A673 (cell line): ENCODE results near the gene S100A12. TPM values are rescaled to one million over a fixed set of nuclear protein-coding genes. Genes with fewer than 3 reads are reported as not detected.

Source experiments
- BruUV-seq: library from RNA; stranded (reverse); fragments of 400-500 nt; replicated peaks from 2 replicates; lab custom pipeline; 2021; lab: Mats Ljungman, UMichigan
- CTCF ChIA-PET: fragments of 300-600 bp; sonication (Branson Sonifier 250); formaldehyde crosslinking; loops from one replicate; lab custom pipeline; 2022; ENCODE audit warnings: antibody characterized with exemption; lab: Charles Lee
- POLR2A ChIA-PET: fragments of 300-600 bp; sonication (Branson Sonifier 250); formaldehyde crosslinking; loops from one replicate; lab custom pipeline; 2022; ENCODE audit warnings: antibody characterized with exemption; ENCODE audit not compliant: low non-redundant PET; lab: Charles Lee
- DNase-seq: peaks from one replicate; pipeline ENCODE4 v3.0.0-alpha.2; 2015; ENCODE audit warnings: low spot score
- H3K27ac ChIP-seq: fragments of 200-600 bp; sonication (generic); 2 replicates; pipeline ENCODE4 v1.5.1; 2016; ENCODE audit warnings: mixed run types, low read depth, mild to moderate bottlenecking, mixed read lengths, antibody characterized with exemption, low read length; ENCODE audit not compliant: poor library complexity, severe bottlenecking
- H3K27me3 ChIP-seq: fragments of 200-600 bp; sonication (generic); replicated peaks from 2 replicates; pipeline ENCODE4 v1.6.1; 2017; ENCODE audit warnings: mixed run types, low read depth, mild to moderate bottlenecking, mixed read lengths, antibody characterized with exemption, low read length; ENCODE audit not compliant: insufficient read depth, poor library complexity
- H3K36me3 ChIP-seq: fragments of 200-600 bp; sonication (generic); 2 replicates; pipeline ENCODE4 v1.6.1; 2016; ENCODE audit warnings: mixed run types, mild to moderate bottlenecking, mixed read lengths, antibody characterized with exemption, low read length; ENCODE audit not compliant: insufficient read depth, poor library complexity, severe bottlenecking
- H3K4me1 ChIP-seq: fragments of 200-600 bp; sonication (generic); 2 replicates; pipeline ENCODE4 v1.6.1; 2017; ENCODE audit warnings: mixed run types, mild to moderate bottlenecking, mixed read lengths, antibody characterized with exemption, low read length; ENCODE audit not compliant: insufficient read depth, poor library complexity, severe bottlenecking
- H3K4me3 ChIP-seq: fragments of 200-600 bp; sonication (generic); 2 replicates; pipeline ENCODE4 v1.5.1; 2016; ENCODE audit warnings: low read depth, mixed run types, mild to moderate bottlenecking, mixed read lengths, low read length; ENCODE audit not compliant: poor library complexity, severe bottlenecking
- H3K9me3 ChIP-seq: fragments of 200-600 bp; sonication (generic); 2 replicates; pipeline ENCODE4 v1.6.1; 2016; ENCODE audit warnings: mixed run types, low read depth, mild to moderate bottlenecking, mixed read lengths, antibody characterized with exemption, low read length; ENCODE audit not compliant: poor library complexity, severe bottlenecking
- CTCF ChIP-seq: fragments of 300-800, 200-600 bp; sonication (generic); conservative IDR thresholded peaks from 2 replicates; pipeline ENCODE4 v1.5.1; 2017; ENCODE audit warnings: low read depth, mild to moderate bottlenecking, antibody characterized with exemption, low read length, moderate library complexity, mixed read lengths
- EZH2 ChIP-seq: fragments of 200-600 bp; sonication (generic); IDR thresholded peaks from 2 replicates; pipeline ENCODE4 v1.6.1; 2017; ENCODE audit warnings: borderline replicate concordance, low read depth, mild to moderate bottlenecking, mixed read lengths, antibody characterized with exemption, low read length; ENCODE audit not compliant: poor library complexity, severe bottlenecking
- intact Hi-C: fragments of 100-400 bp; cut with micrococcal nuclease; formaldehyde crosslinking; loops from one replicate; pipeline ENCODE4 v1.10.0; 2022; ENCODE audit not compliant: unreplicated experiment
- total RNA-seq: library from RNA; stranded (reverse); gene quantifications from 2 replicates; pipeline ENCODE4 v1.2.3, GENCODE V29; 2021

S100A12 gene
- total RNA-seq, 1 experiment from 2014 or later, result not detected

- BruUV-seq, result no TSS peak
- CTCF ChIA-PET, result no interaction called here
Measured at GRCh38 chr1:153404768-153405167, 29.3 kb upstream of the S100A12 start.

GRCh38 chr1:153404086-153404635 lies 28.7 kb upstream of the S100A12 start:
- no peak overlapping the region for H3K4me3 ChIP-seq
- H3K9me3 ChIP-seq, result no peaks in the 10 kb centered on the region
- no peaks in the 10 kb centered on the region for H3K4me1 ChIP-seq
- TF ChIP-seq CTCF (no peak), EZH2 (no peak)
- no peak for DNase-seq
- intact Hi-C loops, result loop anchor here (5.0 kb wide), 1 partner anchor 52 kb away; no protein-coding TSS in a partner anchor
- H3K27me3 ChIP-seq, result peaks cover 46% of the 10 kb centered on the region
- no peak overlapping the region for H3K27ac ChIP-seq
- BruUV-seq, result no TSS peak
- no peaks in the 10 kb centered on the region for H3K36me3 ChIP-seq
- CTCF ChIA-PET, result no interaction called here
- POLR2A ChIA-PET, result interaction anchor here (0.6 kb wide), 1 partner anchor 43 kb away, joined by 7 read pairs; no protein-coding TSS in a partner anchor

More at GRCh38 chr1:153404768-153405167, 29.3 kb upstream of the S100A12 start:
- Histone ChIP-seq H3K27me3 (peaks cover 40% of the 10 kb centered on the region), H3K9me3 (no peaks in the 10 kb centered on the region), H3K36me3 (no peaks in the 10 kb centered on the region), H3K4me1 (no peaks in the 10 kb centered on the region), H3K27ac (no peak overlapping the region), H3K4me3 (no peak overlapping the region)
- no peak for TF ChIP-seq EZH2
- TF ChIP-seq CTCF, result peak; percentile 62
- POLR2A ChIA-PET, result no interaction called here
- intact Hi-C loops, result loop anchor here (5.0 kb wide), 1 partner anchor 52 kb away; no protein-coding TSS in a partner anchor
- peak; percentile 49 for DNase-seq

GRCh38 chr1:153403421-153404085 lies 28.1 kb upstream of the S100A12 start:
- CTCF ChIA-PET, result no interaction called here
- intact Hi-C loops, result loop anchor here (5.0 kb wide), 1 partner anchor 51 kb away; no protein-coding TSS in a partner anchor
- TF ChIP-seq EZH2 (no peak), CTCF (no peak)
- no peak for DNase-seq
- BruUV-seq, result no TSS peak
- POLR2A ChIA-PET, result interaction anchor here (0.6 kb wide), 1 partner anchor 43 kb away, joined by 7 read pairs; no protein-coding TSS in a partner anchor
- Histone ChIP-seq H3K36me3 (no peaks in the 10 kb centered on the region), H3K27me3 (peaks cover 50% of the 10 kb centered on the region), H3K27ac (no peak overlapping the region), H3K4me3 (no peak overlapping the region), H3K4me1 (no peaks in the 10 kb centered on the region), H3K9me3 (no peaks in the 10 kb centered on the region)
